Activated T-cell treated with anti-CD3 and anti-CD28 coated beads, Interleukin-2, amount 50 U/mL, for 48 hours (primary cell): ENCODE data around the gene CX3CR1.

ENCODE experiments used
- DNase-seq, 2 experiments: peaks; one replicate each; pipeline ENCODE4 v3.0.0-alpha.2; 2020

Gene CX3CR1

DNA sequence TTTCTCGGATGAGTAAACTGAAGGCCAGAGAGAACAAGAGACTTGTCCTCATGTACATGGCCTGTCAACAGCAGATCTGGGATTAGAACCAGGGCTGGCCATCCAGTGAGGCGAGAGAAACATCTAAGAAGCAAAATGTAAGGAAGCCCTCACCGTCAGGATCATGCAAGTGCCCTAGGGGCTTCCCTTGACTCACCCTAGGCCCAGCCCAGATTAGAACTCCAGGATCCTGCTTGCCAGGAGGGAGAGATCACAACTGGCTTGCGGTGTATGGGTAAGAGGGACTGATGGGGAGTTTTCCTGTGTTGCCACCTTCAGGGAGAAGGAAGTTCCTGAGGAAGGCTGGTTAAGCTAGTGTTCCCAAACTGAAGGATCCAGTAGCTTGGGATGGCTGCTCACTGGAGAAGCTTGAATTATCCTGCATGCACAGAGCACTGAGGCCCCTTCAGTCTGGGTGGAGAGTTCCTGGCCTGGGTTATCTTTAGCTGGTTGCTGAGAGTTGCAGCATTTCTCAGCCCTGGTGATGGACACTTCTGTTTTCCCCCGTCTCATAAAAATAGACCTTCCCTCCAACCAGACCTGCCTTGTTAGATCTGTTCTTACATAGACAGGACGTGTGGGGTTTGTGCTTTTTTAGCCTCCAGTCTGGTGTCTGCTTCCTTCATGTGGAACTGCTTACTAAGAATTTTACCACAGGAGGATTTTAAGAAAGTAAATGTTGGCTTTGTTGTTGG lies 59.3 kb downstream of the CX3CR1 start:
- DNase-seq: no peak

DNA sequence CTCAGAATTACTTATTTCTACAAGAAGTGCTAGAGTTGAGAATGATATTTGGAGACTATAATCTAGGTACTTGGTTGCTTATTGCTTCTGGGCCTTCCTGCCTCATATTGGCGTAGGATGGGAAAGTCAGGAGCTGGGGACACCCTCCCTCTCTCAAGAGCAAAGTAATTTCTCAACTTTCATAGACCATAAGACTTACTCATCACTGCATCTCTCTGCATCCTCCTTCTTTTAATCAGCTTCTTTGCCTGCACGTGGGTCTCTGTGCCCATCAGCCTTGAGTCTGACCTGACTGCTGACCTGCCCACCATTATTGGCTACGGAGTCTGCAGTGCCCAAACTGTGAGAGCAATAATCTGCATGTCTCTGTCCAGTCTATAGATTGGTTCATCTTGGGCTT lies 60.1 kb downstream of the CX3CR1 start:
- DNase-seq: no peak

DNA sequence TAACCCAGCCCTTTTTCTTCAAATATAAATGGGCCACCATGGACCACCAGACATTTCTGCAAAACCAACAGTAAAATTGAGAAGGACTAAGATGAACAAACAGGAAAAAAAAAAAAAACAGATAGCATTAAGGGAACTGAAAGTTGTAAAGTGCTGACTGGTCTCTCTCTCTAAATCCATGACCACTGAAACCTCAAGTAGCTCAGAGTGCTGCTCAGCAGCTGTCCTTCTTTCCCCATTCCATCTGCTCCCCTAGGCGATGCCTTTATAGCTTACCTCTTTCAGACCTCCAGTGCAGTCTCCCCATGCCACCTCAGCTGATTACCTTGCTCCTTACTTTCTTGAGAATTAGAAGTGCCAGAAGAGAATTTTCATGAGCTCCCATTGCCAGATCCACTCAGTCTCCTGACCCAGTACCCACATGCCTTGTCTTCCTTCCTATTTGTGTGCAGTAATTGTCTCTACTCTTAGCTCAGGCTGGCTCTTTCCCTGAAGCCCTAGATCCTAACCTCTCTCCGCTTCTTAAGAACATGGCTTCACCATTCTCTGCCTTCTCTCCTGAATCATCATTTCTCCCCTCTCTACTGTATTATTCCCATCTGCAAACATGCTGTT lies 63.6 kb downstream of the CX3CR1 start:
- no peak for DNase-seq

GRCh38 chr3:39213613-39214012 lies 66.2 kb downstream of the CX3CR1 start:
- no peak for DNase-seq
